Neural progenitor cell (in vitro differentiated cells): ENCODE data around the gene LAGE3. TPM values are rescaled to one million over a fixed set of nuclear protein-coding genes. Genes with fewer than 3 reads are reported as not detected.

Experiments used
- DNase-seq: peaks from one replicate; pipeline ENCODE4 v3.0.0-alpha.2; 2016; ENCODE audit warnings: low spot score
- H2AFZ ChIP-seq: fragments of 200-600 bp; sonication (generic); replicated peaks from 2 replicates; pipeline ENCODE4 v1.6.1; 2016; ENCODE audit warnings: antibody characterized with exemption
- H3F3A ChIP-seq: fragments of 200-600 bp; sonication (generic); 2 replicates; pipeline ENCODE4 v1.6.1; 2016; ENCODE audit warnings: antibody characterized with exemption, low read depth
- H3K27ac ChIP-seq: fragments of 200-600 bp; sonication (generic); 2 replicates; pipeline ENCODE4 v1.5.1; 2016; ENCODE audit warnings: mild to moderate bottlenecking
- H3K27me3 ChIP-seq: fragments of 200-600 bp; sonication (generic); 2 replicates; pipeline ENCODE4 v1.6.1; 2016; ENCODE audit warnings: mild to moderate bottlenecking, moderate library complexity
- H3K36me3 ChIP-seq: fragments of 200-600 bp; sonication (generic); 2 replicates; pipeline ENCODE4 v1.5.1; 2016
- H3K4me1 ChIP-seq: fragments of 200-600 bp; sonication (generic); 2 replicates; pipeline ENCODE4 v1.6.1; 2016; ENCODE audit warnings: mixed run types
- H3K4me2 ChIP-seq: fragments of 200-600 bp; sonication (generic); 2 replicates; pipeline ENCODE4 v1.6.1; 2016
- H3K4me3 ChIP-seq: fragments of 200-600 bp; sonication (generic); 2 replicates; pipeline ENCODE4 v1.5.1; 2016
- H3K79me2 ChIP-seq: fragments of 200-600 bp; sonication (generic); 2 replicates; pipeline ENCODE4 v1.6.1; 2016; ENCODE audit warnings: low read depth
- H3K9ac ChIP-seq: fragments of 200-600 bp; sonication (generic); 2 replicates; pipeline ENCODE4 v1.6.1; 2016
- H3K9me3 ChIP-seq: fragments of 200-600 bp; sonication (generic); 2 replicates; pipeline ENCODE4 v1.5.1; 2016; ENCODE audit warnings: low read depth
- H4K20me1 ChIP-seq: fragments of 200-600 bp; sonication (generic); 2 replicates; pipeline ENCODE4 v1.6.1; 2016; ENCODE audit warnings: low read depth
- H3K27ac Mint-ChIP-seq: 3 replicates; pipeline ENCODE4 v1.8.0; 2021; ENCODE audit warnings: mixed read lengths
- H3K27me3 Mint-ChIP-seq: 2 replicates; pipeline ENCODE4 v1.8.0; 2022; ENCODE audit warnings: low read depth, mild to moderate bottlenecking, inconsistent platforms, moderate library complexity, mixed read lengths; ENCODE audit not compliant: insufficient read depth
- H3K36me3 Mint-ChIP-seq: 3 replicates; pipeline ENCODE4 v1.8.0; 2021; ENCODE audit warnings: mixed read lengths
- H3K4me1 Mint-ChIP-seq: 3 replicates; pipeline ENCODE4 v1.8.0; 2021; ENCODE audit warnings: mixed read lengths
- H3K4me3 Mint-ChIP-seq: 3 replicates; pipeline ENCODE4 v1.8.0; 2021; ENCODE audit warnings: mild to moderate bottlenecking, moderate library complexity, mixed read lengths
- H3K9me3 Mint-ChIP-seq: 3 replicates; pipeline ENCODE4 v1.8.0; 2020; ENCODE audit warnings: mixed read lengths
- CTCF ChIP-seq: fragments of 200-600 bp; sonication (generic); IDR thresholded peaks from 2 replicates; pipeline ENCODE4 v1.5.1; 2017; ENCODE audit warnings: antibody characterized with exemption, mild to moderate bottlenecking
- EZH2 ChIP-seq: fragments of 200-600 bp; sonication (generic); IDR thresholded peaks from 2 replicates; pipeline ENCODE4 v1.6.1; 2017; ENCODE audit warnings: antibody characterized with exemption, mild to moderate bottlenecking, moderate library complexity
- EZH2phosphoT487 ChIP-seq: fragments of 200-600 bp; sonication (generic); IDR thresholded peaks from 2 replicates; pipeline ENCODE4 v1.6.1; 2017; ENCODE audit warnings: antibody characterized with exemption
- total RNA-seq: library from RNA; depleted of rRNA; stranded (reverse); fragments of >200 nt; gene quantifications from 2 replicates; pipeline ENCODE4 v1.2.3, GENCODE V29; 2015; ENCODE audit warnings: low replicate concordance

LAGE3 gene
- total RNA-seq, 1 donor from 2014 or later = 7.6 TPM

GRCh38 chrX:154430916-154431315 is 48.2 kb downstream of the LAGE3 start:
- Mint-ChIP-seq H3K27me3 (peaks cover 16% of the 10 kb centered on the region), H3K36me3 (peaks cover 6% of the 10 kb centered on the region), H3K4me1 (peaks cover 16% of the 10 kb centered on the region), H3K27ac (no peak overlapping the region), H3K9me3 (peaks cover 23% of the 10 kb centered on the region), H3K4me3 (peak overlapping the region; percentile 30)
- Histone ChIP-seq H3K36me3 (no peaks in the 10 kb centered on the region), H3K4me3 (no peak overlapping the region), H3K79me2 (peaks cover 16% of the 10 kb centered on the region), H3F3A (peaks cover 10% of the 10 kb centered on the region), H3K9ac (no peak overlapping the region), H3K4me1 (no peaks in the 10 kb centered on the region), H3K4me2 (no peak overlapping the region), H2AFZ (no peak overlapping the region), H3K27me3 (no peaks in the 10 kb centered on the region), H3K27ac (no peak overlapping the region), H3K9me3 (no peaks in the 10 kb centered on the region), H4K20me1 (no peaks in the 10 kb centered on the region)
- DNase-seq = no peak
- TF ChIP-seq EZH2 = no peak
- no peak for TF ChIP-seq CTCF
- no peak for TF ChIP-seq EZH2phosphoT487

DNA sequence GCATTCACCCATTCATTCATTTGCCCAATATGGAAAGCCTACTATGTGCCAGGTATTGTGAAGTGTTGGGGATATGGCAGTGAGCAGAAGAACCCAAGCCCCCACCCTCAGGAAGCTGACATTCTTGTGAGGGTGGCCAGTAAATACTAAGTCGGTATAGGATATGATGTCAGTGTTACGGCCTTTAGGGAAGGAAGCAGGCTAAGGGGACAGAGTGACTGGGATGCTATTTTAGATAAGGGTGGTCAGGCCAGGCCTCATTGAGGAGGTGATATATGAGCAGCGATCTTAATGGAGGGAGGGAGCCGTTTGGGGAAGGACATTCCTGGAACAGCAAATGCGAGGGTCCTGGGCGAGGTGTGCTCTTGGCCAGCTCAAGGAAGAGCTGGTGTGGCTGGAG is 48.6 kb downstream of the LAGE3 start:
- Mint-ChIP-seq H3K9me3 (peaks cover 22% of the 10 kb centered on the region), H3K27me3 (peaks cover 15% of the 10 kb centered on the region), H3K27ac (no peak overlapping the region), H3K4me1 (peaks cover 15% of the 10 kb centered on the region), H3K4me3 (peak overlapping the region; percentile 30), H3K36me3 (peaks cover 6% of the 10 kb centered on the region)
- no peak for TF ChIP-seq EZH2phosphoT487
- no peak for TF ChIP-seq EZH2
- TF ChIP-seq CTCF = no peak
- no peak for DNase-seq
- Histone ChIP-seq H3K79me2 (peaks cover 16% of the 10 kb centered on the region), H3K4me3 (no peak overlapping the region), H2AFZ (no peak overlapping the region), H3K27me3 (no peaks in the 10 kb centered on the region), H3K4me2 (no peak overlapping the region), H3K9ac (no peak overlapping the region), H3K27ac (no peak overlapping the region), H3K36me3 (no peaks in the 10 kb centered on the region), H3K9me3 (no peaks in the 10 kb centered on the region), H4K20me1 (no peaks in the 10 kb centered on the region), H3K4me1 (no peaks in the 10 kb centered on the region), H3F3A (peaks cover 7% of the 10 kb centered on the region)

- no peaks in the 10 kb centered on the region for H3K4me1 ChIP-seq
- no peak overlapping the region for H3K27ac ChIP-seq
- Mint-ChIP-seq H3K36me3 (peaks cover 6% of the 10 kb centered on the region), H3K9me3 (peaks cover 22% of the 10 kb centered on the region), H3K27me3 (peaks cover 11% of the 10 kb centered on the region), H3K4me3 (peak overlapping the region; percentile 84), H3K27ac (no peak overlapping the region), H3K4me1 (peaks cover 15% of the 10 kb centered on the region)
- no peak overlapping the region for H2AFZ ChIP-seq
- H3K4me2 ChIP-seq = peak overlapping the region; percentile 79
- H3K79me2 ChIP-seq = peaks cover 16% of the 10 kb centered on the region
- H3K4me3 ChIP-seq = no peak overlapping the region
- no peak for DNase-seq
- TF ChIP-seq EZH2 (no peak), CTCF (no peak), EZH2phosphoT487 (no peak)
- no peaks in the 10 kb centered on the region for H4K20me1 ChIP-seq
- H3F3A ChIP-seq = peaks cover 7% of the 10 kb centered on the region
- no peaks in the 10 kb centered on the region for H3K36me3 ChIP-seq
- H3K9ac ChIP-seq = no peak overlapping the region
- H3K9me3 ChIP-seq = no peaks in the 10 kb centered on the region
- no peaks in the 10 kb centered on the region for H3K27me3 ChIP-seq
These were observed 49.4 kb downstream of the LAGE3 start for GRCh38 chrX:154429711-154430110.
